Vagina (tissue), 2 donors: Measurements from ENCODE around the gene EEF1G. TPM values are rescaled to one million over a fixed set of nuclear protein-coding genes. Genes with fewer than 3 reads are reported as not detected.

Source experiments
- DNase-seq, 2 donors: peaks; one replicate each; pipeline ENCODE4 v3.0.0-alpha.2; 2017; ENCODE audit errors: extremely low spot score in 2 of 2
- H3K27ac ChIP-seq: fragments of 200-600 bp; sonication (generic); one replicate; pipeline ENCODE4 v1.5.1; 2019
- H3K27me3 ChIP-seq: fragments of 200-600 bp; sonication (generic); one replicate; pipeline ENCODE4 v1.5.1; 2019
- H3K36me3 ChIP-seq, 2 donors: fragments of 200-600 bp; sonication (generic); one replicate each; pipeline ENCODE4 v1.5.1; 2017 to 2019
- H3K4me1 ChIP-seq: fragments of 200-600 bp; sonication (generic); one replicate; pipeline ENCODE4 v1.5.1; 2019
- H3K4me3 ChIP-seq, 2 donors: fragments of 200-600 bp; sonication (generic); 1 replicate in 1 of 2; 2 replicates in 1 of 2; pipeline ENCODE4 v1.5.1; 2016 to 2019
- H3K9me3 ChIP-seq: fragments of 200-600 bp; sonication (generic); one replicate; pipeline ENCODE4 v1.5.1; 2019
- POLR2A ChIP-seq, 2 donors: fragments of 450-650 bp; IDR thresholded peaks; one replicate each; pipeline ENCODE4 v1.6.1; 2017; ENCODE audit warnings: antibody characterized with exemption in 2 of 2, mild to moderate bottlenecking in 2 of 2, moderate library complexity in 2 of 2
- POLR2AphosphoS5 ChIP-seq, 2 donors: sonication (generic); formaldehyde crosslinking; IDR thresholded peaks; one replicate each; pipeline ENCODE4 v1.9.0; 2017; ENCODE audit warnings: antibody characterized with exemption in 2 of 2, mild to moderate bottlenecking in 2 of 2, low read depth in 1 of 2; ENCODE audit not compliant: insufficient read depth in 1 of 2
- intact Hi-C: fragments of 100-400 bp; cut with DNase I; formaldehyde crosslinking; loops from one replicate; pipeline ENCODE4 v1.15.1; 2023
- total RNA-seq: library from RNA; depleted of rRNA; stranded (reverse); fragments of >200 nt; gene quantifications from one replicate; pipeline ENCODE4 v1.2.3, GENCODE V29; 2016
- TF ChIP-seq, protein P1 (sequence below), 3 experiments: fragments of 450-650 bp in 2 of 3; fragments of 200-600 bp in 1 of 3; sonication (generic) in 1 of 3; IDR thresholded peaks; one replicate each; pipeline ENCODE4 v1.5.1; 2017 to 2019; ENCODE audit warnings: antibody characterized with exemption in 3 of 3, mild to moderate bottlenecking in 2 of 3, moderate library complexity in 2 of 3

The EEF1G gene
- total RNA-seq, 1 donor from 2014 or later = 1,183 TPM

GRCh38 chr11:62603072-62603408, 29.3 kb upstream of the EEF1G start:
- Histone ChIP-seq H3K27ac (peak overlapping the region; percentile 97), H3K4me3 (peak overlapping the region; percentile 73 to 94), H3K36me3 (peaks cover 0 to 17% of the 10 kb centered on the region in 2 donors), H3K4me1 (peaks cover 37% of the 10 kb centered on the region), H3K9me3 (no peaks in the 10 kb centered on the region), H3K27me3 (no peaks in the 10 kb centered on the region)
- no peak for TF ChIP-seq POLR2A (IDR thresholded peaks at IDR 0.05)
- TF ChIP-seq, protein P1, sequence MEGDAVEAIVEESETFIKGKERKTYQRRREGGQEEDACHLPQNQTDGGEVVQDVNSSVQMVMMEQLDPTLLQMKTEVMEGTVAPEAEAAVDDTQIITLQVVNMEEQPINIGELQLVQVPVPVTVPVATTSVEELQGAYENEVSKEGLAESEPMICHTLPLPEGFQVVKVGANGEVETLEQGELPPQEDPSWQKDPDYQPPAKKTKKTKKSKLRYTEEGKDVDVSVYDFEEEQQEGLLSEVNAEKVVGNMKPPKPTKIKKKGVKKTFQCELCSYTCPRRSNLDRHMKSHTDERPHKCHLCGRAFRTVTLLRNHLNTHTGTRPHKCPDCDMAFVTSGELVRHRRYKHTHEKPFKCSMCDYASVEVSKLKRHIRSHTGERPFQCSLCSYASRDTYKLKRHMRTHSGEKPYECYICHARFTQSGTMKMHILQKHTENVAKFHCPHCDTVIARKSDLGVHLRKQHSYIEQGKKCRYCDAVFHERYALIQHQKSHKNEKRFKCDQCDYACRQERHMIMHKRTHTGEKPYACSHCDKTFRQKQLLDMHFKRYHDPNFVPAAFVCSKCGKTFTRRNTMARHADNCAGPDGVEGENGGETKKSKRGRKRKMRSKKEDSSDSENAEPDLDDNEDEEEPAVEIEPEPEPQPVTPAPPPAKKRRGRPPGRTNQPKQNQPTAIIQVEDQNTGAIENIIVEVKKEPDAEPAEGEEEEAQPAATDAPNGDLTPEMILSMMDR (IDR thresholded peaks at IDR 0.05) = no peak
- TF ChIP-seq POLR2AphosphoS5 (IDR thresholded peaks at IDR 0.05; ENCODE audit: insufficient read depth in 1 of 2, low read depth in 1 of 2) = no peak
- intact Hi-C loops = no loop called here
- DNase-seq = no peak

DNA sequence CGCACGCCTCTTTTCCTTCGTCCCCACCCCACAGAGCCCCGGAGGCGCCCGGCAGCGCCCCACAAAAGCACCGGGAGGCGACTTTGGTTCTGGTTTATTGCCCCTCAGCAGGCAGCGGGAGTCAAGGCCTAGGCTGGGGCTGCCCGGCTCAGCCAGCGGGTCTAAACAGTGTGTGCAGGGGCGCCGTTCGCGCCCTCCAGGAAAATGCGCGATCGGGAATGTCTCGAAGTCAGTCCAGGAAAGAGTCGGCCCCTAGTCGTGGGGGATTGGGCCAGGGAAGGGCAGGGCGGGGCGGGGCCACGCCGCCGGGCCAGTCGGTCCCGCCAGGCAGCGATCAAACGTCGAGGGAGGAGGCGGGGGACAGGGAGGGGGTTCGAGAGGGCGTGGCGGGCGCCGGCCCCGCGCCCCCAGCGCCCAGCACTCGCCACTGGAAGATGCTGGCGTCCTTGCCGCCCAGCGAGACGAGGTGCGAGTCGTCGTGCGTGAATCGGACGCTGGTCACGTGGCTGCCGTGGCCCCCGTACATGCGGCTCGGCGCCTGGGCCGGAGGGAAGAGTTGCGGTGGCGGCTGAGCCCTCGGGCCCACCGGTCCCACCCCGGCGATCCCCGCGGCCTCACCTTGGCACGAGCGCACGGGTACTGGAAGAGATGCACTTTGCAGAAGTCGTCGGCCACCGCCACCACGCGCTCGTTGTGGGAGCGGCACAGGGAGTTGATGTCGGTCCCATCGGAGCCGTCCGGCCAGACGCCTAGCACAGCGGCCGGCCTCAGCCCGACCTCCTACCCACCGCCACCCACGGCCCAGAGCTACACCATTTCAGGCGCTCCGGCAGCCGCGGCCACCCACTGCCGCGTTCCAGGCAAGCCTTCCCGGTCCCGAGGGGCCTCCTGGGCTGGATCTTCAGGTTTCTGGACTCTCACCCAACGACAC, 28.7 kb upstream of the EEF1G start:
- DNase-seq = no peak
- Histone ChIP-seq H3K27ac (peak overlapping the region; percentile 97), H3K9me3 (no peaks in the 10 kb centered on the region), H3K4me3 (peak overlapping the region; percentile 73 to 94), H3K36me3 (peaks cover 0 to 23% of the 10 kb centered on the region in 2 donors), H3K4me1 (peaks cover 37% of the 10 kb centered on the region), H3K27me3 (no peaks in the 10 kb centered on the region)
- TF ChIP-seq, protein P1 (IDR thresholded peaks at IDR 0.05) = no peak
- TF ChIP-seq POLR2AphosphoS5 (IDR thresholded peaks at IDR 0.05; ENCODE audit: insufficient read depth in 1 of 2, low read depth in 1 of 2) (peak in 1 of 2 donors; percentile 59), POLR2A (IDR thresholded peaks at IDR 0.05) (no peak)
- intact Hi-C loops = no loop called here

DNA sequence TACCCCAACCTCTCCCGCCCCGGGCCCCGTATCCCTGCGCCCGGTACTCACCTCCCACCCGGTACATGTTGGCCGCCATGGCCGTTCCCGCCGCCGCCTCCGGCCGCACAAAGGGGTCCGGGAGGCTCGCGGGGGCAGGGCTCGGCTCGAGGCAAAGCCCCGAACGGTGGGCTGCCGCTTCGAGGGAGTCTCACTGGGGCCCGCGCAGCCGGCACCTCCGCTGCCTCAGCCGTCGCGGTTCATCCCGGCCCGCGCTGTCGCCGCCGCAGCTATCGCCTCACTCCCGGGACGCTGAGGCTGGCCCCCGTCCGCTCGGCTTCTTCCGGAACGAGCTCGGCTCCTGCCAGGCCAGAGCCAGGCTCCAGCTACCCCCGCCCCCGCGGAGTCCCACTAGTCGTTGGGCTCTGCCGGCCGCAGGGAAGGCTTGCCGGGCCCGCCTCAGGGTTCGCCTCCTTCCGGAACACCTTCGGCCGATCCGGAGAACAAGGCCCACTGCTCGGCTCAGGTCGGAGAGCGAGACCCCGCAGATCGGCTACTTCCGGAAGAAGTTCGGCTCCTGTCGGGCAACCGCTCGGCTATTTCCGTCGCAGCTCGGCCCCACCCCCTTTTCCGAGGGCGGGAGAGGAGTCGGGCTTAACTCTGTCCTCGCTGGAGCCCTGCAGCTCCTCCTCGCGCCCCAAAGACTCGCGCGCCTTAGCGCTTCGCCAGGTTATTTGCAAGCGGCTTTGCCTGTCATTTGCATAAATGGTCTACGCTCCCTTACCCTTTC, 27.9 kb upstream of the EEF1G start, which contains the start of gene MTA2:
Gene MTA2 (minus strand): TSS at position 494 of the 769 bp plus-strand sequence. CDS start 415 bp downstream, at position 79.
- Histone ChIP-seq H3K27ac (peak within 1 kb of the TSS; percentile 97), H3K4me3 (peak within 1 kb of the TSS; percentile 73 to 94), H3K36me3 (peaks cover 0 to 29% of the 10 kb centered on the region in 2 donors), H3K9me3 (no peaks in the 10 kb centered on the region), H3K27me3 (no peaks in the 10 kb centered on the region), H3K4me1 (peaks cover 37% of the 10 kb centered on the region)
- intact Hi-C loops = no loop called here
- DNase-seq = peak in 1 of 2 donors; percentile 98
- peak; percentile 85 to 88 for TF ChIP-seq POLR2AphosphoS5 (IDR thresholded peaks at IDR 0.05; ENCODE audit: insufficient read depth in 1 of 2, low read depth in 1 of 2)
- TF ChIP-seq POLR2A (IDR thresholded peaks at IDR 0.05) = peak in 1 of 2 donors; percentile 42
- TF ChIP-seq, protein P1 (IDR thresholded peaks at IDR 0.05) = no peak

GRCh38 chr11:62601122-62601371, 27.4 kb upstream of the EEF1G start:
- intact Hi-C loops = no loop called here
- Histone ChIP-seq H3K27me3 (no peaks in the 10 kb centered on the region), H3K27ac (peak overlapping the region; percentile 97), H3K4me1 (peaks cover 37% of the 10 kb centered on the region), H3K9me3 (no peaks in the 10 kb centered on the region), H3K36me3 (peaks cover 0 to 29% of the 10 kb centered on the region in 2 donors), H3K4me3 (peak overlapping the region; percentile 73 to 94)
- no peak for TF ChIP-seq POLR2A (IDR thresholded peaks at IDR 0.05)
- TF ChIP-seq, protein P1 (IDR thresholded peaks at IDR 0.05) = no peak
- TF ChIP-seq POLR2AphosphoS5 (IDR thresholded peaks at IDR 0.05; ENCODE audit: insufficient read depth in 1 of 2, low read depth in 1 of 2) = no peak
- no peak for DNase-seq
